ENCODE results near the gene CLIC3.
"Not testable (repeated sequence)": the region's sequence is repeated elsewhere in the genome, so short reads cannot be mapped to it uniquely, and the experiment has no call there.

The CLIC3 gene

GRCh38 chr9:136996361-136997292, at the start of gene CLIC3:
CLIC3 (minus strand) TSS chr9:136996568; CDS start chr9:136996543, 25 bp downstream.
- no peak for DNase-seq (ENCODE audit: low spot score)

GRCh38 chr9:137045294-137046087, 49.1 kb upstream of the CLIC3 start:
- peak; percentile 81 for DNase-seq (ENCODE audit: low spot score)

- DNase-seq (ENCODE audit: low spot score) = peak; percentile 69
These were observed 48.3 kb upstream of the CLIC3 start for GRCh38 chr9:137044502-137045177.

GRCh38 chr9:137044037-137044436, 47.7 kb upstream of the CLIC3 start:
- no peak for DNase-seq (ENCODE audit: low spot score)

- peak; percentile 63 for DNase-seq (ENCODE audit: low spot score)
These were observed 46.7 kb upstream of the CLIC3 start for GRCh38 chr9:137042751-137043727.

- no peak for DNase-seq (ENCODE audit: low spot score)
These were observed 44.8 kb upstream of the CLIC3 start for GRCh38 chr9:137041124-137041523.

GRCh38 chr9:137040568-137040967, 44.2 kb upstream of the CLIC3 start:
- DNase-seq (ENCODE audit: low spot score) = no peak

GRCh38 chr9:137039611-137040366, 43.4 kb upstream of the CLIC3 start:
- DNase-seq (ENCODE audit: low spot score) = no peak

- DNase-seq (ENCODE audit: low spot score) = no peak
These were observed 42.5 kb upstream of the CLIC3 start for GRCh38 chr9:137038916-137039315.

- DNase-seq (ENCODE audit: low spot score) = no peak
These were observed 41.1 kb upstream of the CLIC3 start for GRCh38 chr9:137037483-137037882.

- DNase-seq (ENCODE audit: low spot score) = no peak
These were observed 40.7 kb upstream of the CLIC3 start for GRCh38 chr9:137037035-137037434.

GRCh38 chr9:137035937-137036336, 39.6 kb upstream of the CLIC3 start:
- DNase-seq (ENCODE audit: low spot score) = no peak

GRCh38 chr9:137035507-137035834, 39.1 kb upstream of the CLIC3 start:
- peak; percentile 63 for DNase-seq (ENCODE audit: low spot score)

- peak; percentile 90 for DNase-seq (ENCODE audit: low spot score)
These were observed 38.5 kb upstream of the CLIC3 start for GRCh38 chr9:137034709-137035506.

GRCh38 chr9:137034039-137034708, 37.8 kb upstream of the CLIC3 start:
- no peak for DNase-seq (ENCODE audit: low spot score)

GRCh38 chr9:137033481-137033880, 37.1 kb upstream of the CLIC3 start:
- not testable (repeated sequence) for DNase-seq (ENCODE audit: low spot score)

- DNase-seq (ENCODE audit: low spot score) = no peak
These were observed 36.5 kb upstream of the CLIC3 start for GRCh38 chr9:137032858-137033257.

- peak; percentile 61 for DNase-seq (ENCODE audit: low spot score)
These were observed 35.7 kb upstream of the CLIC3 start, which contains the start of gene FUT7 for GRCh38 chr9:137031904-137032640. FUT7 (minus strand) TSS chr9:137032088; CDS start chr9:137031991, 97 bp downstream.
